ENCODE data around the gene HERC6. TPM values are rescaled to one million over a fixed set of nuclear protein-coding genes. Genes with fewer than 3 reads are reported as not detected.

Gene HERC6
- total and polyA plus RNA-seq, 2 donors (not counting 1 experiment from before 2014, with no cell fraction given): 5.1 to 10.9 TPM

DNA sequence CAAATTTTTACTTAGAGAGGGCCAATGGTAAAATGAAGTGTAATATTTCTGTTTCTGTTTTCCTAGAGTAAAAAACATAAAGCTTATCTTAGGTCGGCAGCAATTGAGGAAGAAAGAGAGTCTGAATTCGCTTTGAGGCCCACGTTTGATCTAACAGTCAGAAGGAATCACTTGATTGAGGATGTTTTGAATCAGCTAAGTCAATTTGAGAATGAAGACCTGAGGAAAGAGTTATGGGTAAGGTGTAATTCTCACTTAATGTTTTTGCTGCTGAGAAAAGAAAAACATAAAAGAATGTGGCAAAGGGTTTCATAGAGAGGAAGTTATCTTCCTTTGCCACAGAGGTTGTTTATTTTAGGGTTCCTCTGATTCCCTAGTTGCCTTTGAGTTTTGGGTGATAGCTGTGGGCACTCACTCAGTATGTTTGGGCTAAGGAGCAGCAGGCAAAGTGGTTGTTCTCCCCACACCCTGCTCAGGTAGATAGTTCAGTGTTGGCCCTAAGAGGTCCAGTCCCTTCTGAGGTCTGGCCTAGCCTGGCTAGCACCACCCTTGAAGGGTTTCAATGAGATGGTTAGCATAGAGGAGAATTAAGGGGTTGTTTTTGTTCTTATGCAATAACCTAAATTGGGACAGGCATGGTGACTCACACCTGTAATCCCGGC lies 110.6 kb downstream of the HERC6 start:
- no peak overlapping the region for H3K4me2 ChIP-seq (replicated peaks; ENCODE audit: low read depth, low read length, poor library complexity, severe bottlenecking)
- peaks cover 0 to 15% of the 10 kb centered on the region in 2 experiments for H3K36me3 ChIP-seq (replicated peaks in 1 of 2; ENCODE audit: control extremely low read depth in 1 of 2, control insufficient read depth in 1 of 2, extremely low read depth in 1 of 2, insufficient read depth in 2 of 2, low read length in 1 of 2)
- Mint-ChIP-seq H3K9me3 (ENCODE audit: insufficient read depth) (no peaks in the 10 kb centered on the region), H3K4me1 (no peaks in the 10 kb centered on the region), H3K27me3 (no peaks in the 10 kb centered on the region), H3K4me3 (no peak overlapping the region), H3K27ac (no peak overlapping the region)
- no peak for ATAC-seq (ENCODE audit: low read depth)
- intact Hi-C loops (cut with micrococcal nuclease): no loop called here
- H3K4me3 ChIP-seq (ENCODE audit: control extremely low read depth in 1 of 5, extremely low read depth in 1 of 5, insufficient read depth in 1 of 5, low read depth in 2 of 5, low read length in 4 of 5): no peak overlapping the region
- ChIA-PET CTCF (no interaction called here), POLR2A (no interaction called here)
- WGBS (ENCODE audit: insufficient coverage): 51% methylated on average over 3 of the region's 4 CpGs
- no peaks in the 10 kb centered on the region for H4K20me1 ChIP-seq (ENCODE audit: control insufficient read depth, insufficient read depth, low read length, poor library complexity, severe bottlenecking)
- no peak overlapping the region for H3K9ac ChIP-seq (ENCODE audit: low read length)
- no peaks in the 10 kb centered on the region for H3K9me3 ChIP-seq (ENCODE audit: control extremely low read depth in 1 of 3, control insufficient read depth in 2 of 3, insufficient read depth in 1 of 3, low read length in 2 of 3)
- no peak overlapping the region for H2AFZ ChIP-seq (ENCODE audit: insufficient read depth, low read depth, low read length, poor library complexity, severe bottlenecking)
- no peak for TF ChIP-seq EZH2 (IDR thresholded peaks at IDR 0.05; ENCODE audit: borderline replicate concordance, insufficient read depth, low read depth, low read length, poor library complexity, severe bottlenecking)
- TF ChIP-seq, protein P1, sequence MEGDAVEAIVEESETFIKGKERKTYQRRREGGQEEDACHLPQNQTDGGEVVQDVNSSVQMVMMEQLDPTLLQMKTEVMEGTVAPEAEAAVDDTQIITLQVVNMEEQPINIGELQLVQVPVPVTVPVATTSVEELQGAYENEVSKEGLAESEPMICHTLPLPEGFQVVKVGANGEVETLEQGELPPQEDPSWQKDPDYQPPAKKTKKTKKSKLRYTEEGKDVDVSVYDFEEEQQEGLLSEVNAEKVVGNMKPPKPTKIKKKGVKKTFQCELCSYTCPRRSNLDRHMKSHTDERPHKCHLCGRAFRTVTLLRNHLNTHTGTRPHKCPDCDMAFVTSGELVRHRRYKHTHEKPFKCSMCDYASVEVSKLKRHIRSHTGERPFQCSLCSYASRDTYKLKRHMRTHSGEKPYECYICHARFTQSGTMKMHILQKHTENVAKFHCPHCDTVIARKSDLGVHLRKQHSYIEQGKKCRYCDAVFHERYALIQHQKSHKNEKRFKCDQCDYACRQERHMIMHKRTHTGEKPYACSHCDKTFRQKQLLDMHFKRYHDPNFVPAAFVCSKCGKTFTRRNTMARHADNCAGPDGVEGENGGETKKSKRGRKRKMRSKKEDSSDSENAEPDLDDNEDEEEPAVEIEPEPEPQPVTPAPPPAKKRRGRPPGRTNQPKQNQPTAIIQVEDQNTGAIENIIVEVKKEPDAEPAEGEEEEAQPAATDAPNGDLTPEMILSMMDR (IDR thresholded peaks at IDR 0.05): no peak
- DNase-seq: no peak
- H3K79me2 ChIP-seq (ENCODE audit: control insufficient read depth, insufficient read depth, low read length): no peaks in the 10 kb centered on the region
- H3K4me1 ChIP-seq (ENCODE audit: control insufficient read depth in 2 of 2, insufficient read depth in 2 of 2, low read length in 2 of 2): no peaks in the 10 kb centered on the region
- no peaks in the 10 kb centered on the region for H3K27me3 ChIP-seq (replicated peaks in 1 of 4; ENCODE audit: control extremely low read depth in 1 of 4, control insufficient read depth in 3 of 4, insufficient read depth in 4 of 4, low read length in 3 of 4)
- no peak overlapping the region for H3K27ac ChIP-seq (ENCODE audit: low read length in 2 of 2)

Small RNA genes lying within 50 kb of the gene (small RNA-seq; reads per million reads assigned to genes)
- not detected for gene RF00019 (ENCODE audit: insufficient read length, low read depth, low replicate concordance)

Other genes with a start within 250 kb of the HERC6 start
- gene ABCG2, start 220.2 kb upstream of the HERC6 start, total RNA-seq: 0.07 TPM in 1 of 2 replicates, not detected in the other
- gene ABCG2, start 220.2 kb upstream of the HERC6 start, polyA plus RNA-seq: 0.01 and 0.06 TPM in 2 replicates
- gene PPM1K, start 94.3 kb upstream of the HERC6 start, total RNA-seq: 145 and 146 TPM in 2 replicates
- 80.2 and 89.9 TPM in 2 replicates for gene PPM1K, start 94.3 kb upstream of the HERC6 start, polyA plus RNA-seq
- gene HERC5, start 78.3 kb downstream of the HERC6 start, total RNA-seq: 10.6 and 12.0 TPM in 2 replicates
- 1.9 and 3.2 TPM in 2 replicates for gene HERC5, start 78.3 kb downstream of the HERC6 start, polyA plus RNA-seq
- gene PYURF, start 144.9 kb downstream of the HERC6 start, total RNA-seq: 38.1 and 40.5 TPM in 2 replicates
- 14.9 and 15.1 TPM in 2 replicates for gene PYURF, start 144.9 kb downstream of the HERC6 start, polyA plus RNA-seq
- 75.5 and 78.1 TPM in 2 replicates for gene HERC3, start 213.6 kb downstream of the HERC6 start, total RNA-seq
- gene HERC3, start 213.6 kb downstream of the HERC6 start, polyA plus RNA-seq: 24.0 and 38.4 TPM in 2 replicates